Measurements from ENCODE around the gene PNLDC1.
"Not testable (repeated sequence)": the region's sequence is repeated elsewhere in the genome, so short reads cannot be mapped to it uniquely, and the experiment has no call there.

Gene PNLDC1

DNA sequence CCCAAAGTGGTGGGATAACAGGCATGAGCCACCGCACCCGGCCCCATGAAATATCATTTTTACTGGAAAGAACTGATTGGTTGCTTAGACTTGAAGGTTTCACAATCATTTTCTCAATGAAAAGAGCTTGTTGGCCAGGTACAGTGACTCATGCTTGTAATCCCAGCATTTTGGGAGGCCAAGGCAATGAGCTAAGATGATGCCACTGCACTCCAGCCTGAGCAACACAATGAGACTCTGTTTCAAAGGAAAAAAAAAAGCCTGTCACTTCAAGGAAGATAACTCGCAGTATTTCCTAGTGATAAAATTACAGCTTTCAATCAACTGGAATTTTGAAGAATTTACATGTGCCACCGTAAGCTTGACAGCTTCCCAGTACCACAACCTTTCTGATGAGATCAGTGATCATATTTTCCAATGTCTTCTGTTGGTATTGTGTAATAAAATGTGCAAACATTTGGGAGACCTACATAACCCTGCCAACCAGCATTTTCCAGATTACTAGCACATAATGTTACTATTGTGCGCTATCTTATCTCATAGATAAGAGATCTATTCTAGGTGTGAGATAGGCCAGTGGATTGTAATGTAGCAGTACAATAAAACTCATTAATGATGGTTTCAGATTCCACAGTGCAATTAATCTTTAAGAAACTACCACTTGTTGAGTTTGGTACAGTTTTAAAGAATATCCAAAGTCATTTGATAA lies 7.2 kb downstream of the PNLDC1 start:
- TF ChIP-seq, protein P1, sequence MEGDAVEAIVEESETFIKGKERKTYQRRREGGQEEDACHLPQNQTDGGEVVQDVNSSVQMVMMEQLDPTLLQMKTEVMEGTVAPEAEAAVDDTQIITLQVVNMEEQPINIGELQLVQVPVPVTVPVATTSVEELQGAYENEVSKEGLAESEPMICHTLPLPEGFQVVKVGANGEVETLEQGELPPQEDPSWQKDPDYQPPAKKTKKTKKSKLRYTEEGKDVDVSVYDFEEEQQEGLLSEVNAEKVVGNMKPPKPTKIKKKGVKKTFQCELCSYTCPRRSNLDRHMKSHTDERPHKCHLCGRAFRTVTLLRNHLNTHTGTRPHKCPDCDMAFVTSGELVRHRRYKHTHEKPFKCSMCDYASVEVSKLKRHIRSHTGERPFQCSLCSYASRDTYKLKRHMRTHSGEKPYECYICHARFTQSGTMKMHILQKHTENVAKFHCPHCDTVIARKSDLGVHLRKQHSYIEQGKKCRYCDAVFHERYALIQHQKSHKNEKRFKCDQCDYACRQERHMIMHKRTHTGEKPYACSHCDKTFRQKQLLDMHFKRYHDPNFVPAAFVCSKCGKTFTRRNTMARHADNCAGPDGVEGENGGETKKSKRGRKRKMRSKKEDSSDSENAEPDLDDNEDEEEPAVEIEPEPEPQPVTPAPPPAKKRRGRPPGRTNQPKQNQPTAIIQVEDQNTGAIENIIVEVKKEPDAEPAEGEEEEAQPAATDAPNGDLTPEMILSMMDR (IDR thresholded peaks at IDR 0.05; ENCODE audit: extremely low read depth, insufficient read depth, missing control alignments): no peak
- in situ Hi-C loops (cut with MboI; ENCODE audit: low pct_unique_long_range_greater_than_20kb, low sequenced_read_pairs, unreplicated experiment): no loop called here
- no peak for DNase-seq (ENCODE audit: low spot score)

DNA sequence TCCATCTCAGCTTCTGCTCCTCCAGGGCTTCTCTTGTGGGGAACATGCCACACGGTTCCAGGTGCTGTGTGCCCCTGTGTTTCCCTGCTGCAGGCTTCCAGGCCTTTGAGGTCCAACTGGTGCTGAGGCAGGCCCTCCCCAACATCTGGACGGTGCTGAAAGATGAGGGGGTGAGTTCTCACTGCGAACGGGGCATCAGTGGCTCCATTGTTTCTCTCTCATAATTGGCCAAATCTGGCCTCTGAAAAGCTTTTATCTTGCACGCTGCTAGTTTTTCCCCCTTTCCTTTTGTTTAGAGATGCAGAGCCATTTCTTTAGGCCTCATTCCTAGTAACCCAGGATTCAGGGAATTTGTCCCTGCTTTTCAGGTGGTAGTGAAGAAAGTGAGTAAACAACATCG lies 8.6 kb downstream of the PNLDC1 start:
- TF ChIP-seq, protein P1 (IDR thresholded peaks at IDR 0.05; ENCODE audit: extremely low read depth, insufficient read depth, missing control alignments): no peak
- no peak for DNase-seq (ENCODE audit: low spot score)
- in situ Hi-C loops (cut with MboI; ENCODE audit: low pct_unique_long_range_greater_than_20kb, low sequenced_read_pairs, unreplicated experiment): no loop called here

DNA sequence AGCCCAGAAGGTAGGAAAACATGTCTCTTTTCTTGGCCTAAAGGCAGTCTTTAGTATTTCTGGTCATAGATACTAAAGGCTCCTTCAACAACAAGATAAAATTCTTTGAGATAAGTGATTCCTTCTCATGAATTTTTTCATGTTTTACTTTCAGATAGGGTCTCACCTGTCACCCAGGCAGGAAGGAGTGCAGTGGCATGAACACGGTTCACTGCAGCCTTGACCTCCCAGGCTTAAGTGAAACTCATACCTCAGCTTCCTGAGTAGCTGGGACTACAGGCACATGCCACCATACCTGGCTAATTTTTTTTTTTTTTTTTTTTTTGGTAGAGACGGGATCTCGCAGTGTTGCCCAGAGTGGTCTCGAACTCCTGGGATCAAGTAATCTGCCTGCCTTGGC lies 9.1 kb downstream of the PNLDC1 start:
- DNase-seq (ENCODE audit: low spot score): no peak
- TF ChIP-seq, protein P1 (IDR thresholded peaks at IDR 0.05; ENCODE audit: extremely low read depth, insufficient read depth, missing control alignments): no peak
- in situ Hi-C loops (cut with MboI; ENCODE audit: low pct_unique_long_range_greater_than_20kb, low sequenced_read_pairs, unreplicated experiment): no loop called here

DNA sequence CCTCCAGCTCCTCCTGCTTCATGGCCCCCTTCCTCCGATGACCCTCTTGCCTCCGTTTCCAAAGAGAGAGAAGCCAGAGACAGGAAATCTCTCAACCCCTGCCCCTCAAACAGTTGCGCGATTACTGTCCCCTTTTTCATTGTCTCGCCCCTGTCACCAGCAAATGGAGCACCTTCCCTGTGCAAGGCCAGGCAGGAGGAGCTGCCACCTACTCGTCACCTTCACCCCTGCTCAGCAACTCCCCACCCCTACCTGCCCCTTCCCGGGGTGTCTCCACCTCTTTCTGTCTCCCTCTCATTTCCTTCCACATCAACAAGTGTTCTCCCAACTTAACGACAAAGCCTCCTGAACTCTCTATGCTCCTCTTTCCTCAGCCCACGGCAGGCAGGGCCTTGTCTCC lies 13.7 kb downstream of the PNLDC1 start:
- in situ Hi-C loops (cut with MboI; ENCODE audit: low pct_unique_long_range_greater_than_20kb, low sequenced_read_pairs, unreplicated experiment): no loop called here
- no peak for DNase-seq (ENCODE audit: low spot score)
- TF ChIP-seq, protein P1 (IDR thresholded peaks at IDR 0.05; ENCODE audit: extremely low read depth, insufficient read depth, missing control alignments): no peak

DNA sequence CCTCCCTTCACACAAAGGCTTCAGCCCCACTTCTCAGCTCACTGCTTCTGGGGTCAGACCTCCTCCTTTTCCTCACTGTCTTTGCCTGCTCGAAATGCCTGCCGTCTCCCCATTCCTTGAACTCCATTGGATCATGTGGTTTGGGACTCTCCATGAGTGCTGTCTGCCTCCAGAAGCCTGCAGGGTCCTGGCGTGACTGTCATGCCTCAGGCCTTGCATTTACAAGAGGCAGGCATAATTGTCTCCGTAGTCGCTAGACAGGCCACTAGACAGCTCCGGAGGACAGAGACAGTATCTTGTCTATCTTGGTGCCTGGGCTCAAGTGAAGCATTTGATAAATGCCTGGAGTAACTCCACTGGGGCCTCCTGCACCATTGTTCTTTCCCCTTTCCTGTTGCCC lies 15.3 kb downstream of the PNLDC1 start:
- DNase-seq (ENCODE audit: low spot score): no peak
- in situ Hi-C loops (cut with MboI; ENCODE audit: low pct_unique_long_range_greater_than_20kb, low sequenced_read_pairs, unreplicated experiment): no loop called here
- TF ChIP-seq, protein P1 (IDR thresholded peaks at IDR 0.05; ENCODE audit: extremely low read depth, insufficient read depth, missing control alignments): no peak

DNA sequence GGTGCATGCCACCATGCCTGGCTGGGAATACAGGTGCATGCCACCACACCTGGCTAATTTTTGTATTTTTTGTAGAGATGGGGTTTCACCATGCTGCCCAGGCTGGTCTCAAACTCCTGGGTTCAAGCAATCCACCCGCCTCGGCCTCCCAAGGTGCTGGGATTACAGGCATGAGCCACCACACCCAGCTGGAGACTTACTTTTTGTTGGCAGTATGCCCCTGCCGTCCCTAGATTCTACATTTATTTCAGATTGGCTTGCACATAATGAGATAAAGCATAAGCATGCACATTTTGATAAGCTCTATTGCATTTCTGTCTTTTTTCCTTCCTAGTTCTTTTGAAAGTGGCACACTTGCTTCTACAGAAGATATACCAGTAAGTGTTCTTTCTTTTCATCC lies 16.7 kb downstream of the PNLDC1 start:
- DNase-seq (ENCODE audit: low spot score); in situ Hi-C loops (cut with MboI; ENCODE audit: low pct_unique_long_range_greater_than_20kb, low sequenced_read_pairs, unreplicated experiment): not testable (repeated sequence)

DNA sequence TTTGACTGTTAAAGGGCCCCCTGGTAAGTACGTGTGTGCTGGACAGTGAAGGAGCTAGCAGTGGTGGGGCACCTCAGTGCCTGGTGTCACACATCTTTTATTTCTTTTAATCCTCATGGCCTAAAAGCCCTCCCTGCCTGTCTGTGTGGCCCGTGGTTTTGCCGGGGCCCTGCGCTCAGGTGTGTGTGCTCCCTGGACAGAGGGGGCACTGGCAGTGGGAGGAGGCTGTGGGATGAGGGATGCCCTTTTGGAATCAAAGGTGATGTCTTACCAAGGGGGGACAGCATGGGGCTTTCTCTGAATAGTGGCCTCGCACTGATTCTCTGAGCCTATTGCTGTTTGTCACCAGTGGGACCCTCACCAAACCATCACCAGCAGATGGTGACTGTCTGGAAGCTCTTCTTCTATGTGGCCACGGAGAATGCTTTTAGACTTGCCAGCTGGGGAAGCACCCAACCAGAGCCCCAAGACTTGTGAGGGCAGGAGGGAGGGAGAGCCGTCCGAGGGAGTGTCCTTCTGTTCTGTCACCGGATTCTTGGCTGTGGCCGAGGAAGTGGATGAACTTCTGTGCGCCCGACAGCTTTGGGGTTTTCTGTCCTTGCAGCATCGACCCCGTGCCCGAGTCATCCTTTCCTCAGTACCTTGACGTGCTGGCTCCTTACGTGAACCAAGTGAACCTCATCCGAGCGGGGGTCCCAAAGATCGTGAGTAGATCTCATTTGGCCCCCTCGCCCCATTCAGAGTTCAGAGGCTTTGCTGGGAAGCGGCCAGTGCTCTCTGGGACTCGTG lies 18.1 kb downstream of the PNLDC1 start:
- in situ Hi-C loops (cut with MboI; ENCODE audit: low pct_unique_long_range_greater_than_20kb, low sequenced_read_pairs, unreplicated experiment): no loop called here
- no peak for DNase-seq (ENCODE audit: low spot score)
- TF ChIP-seq, protein P1 (IDR thresholded peaks at IDR 0.05; ENCODE audit: extremely low read depth, insufficient read depth, missing control alignments): no peak

Data from GM13977 (cell line).